Stomach smooth muscle (tissue), 2 donors: ENCODE measurements around the gene ARHGAP10.
A peak's percentile ranks its signal among the peaks of the same experiment; 100 is the strongest.

Experiments used
- H3K27ac ChIP-seq: one replicate; pipeline ENCODE4 v1.7.0; 2013; ENCODE audit warnings: mild to moderate bottlenecking, low read length, inconsistent platforms
- H3K27me3 ChIP-seq, 2 donors: one replicate each; pipeline ENCODE4 v1.7.0; 2013; ENCODE audit warnings: low read length in 2 of 2; ENCODE audit not compliant: insufficient read depth in 2 of 2, control insufficient read depth in 1 of 2
- H3K36me3 ChIP-seq, 2 donors: one replicate each; pipeline ENCODE4 v1.7.0; 2013; ENCODE audit warnings: low read length in 2 of 2; ENCODE audit not compliant: control insufficient read depth in 2 of 2, insufficient read depth in 2 of 2
- H3K4me1 ChIP-seq: one replicate; pipeline ENCODE4 v1.7.0; 2013; ENCODE audit warnings: low read length; ENCODE audit not compliant: control insufficient read depth, insufficient read depth
- H3K4me3 ChIP-seq, 2 donors: one replicate each; pipeline ENCODE4 v1.7.0; 2013; ENCODE audit warnings: low read length in 2 of 2
- H3K9ac ChIP-seq, 2 donors: one replicate each; pipeline ENCODE4 v1.7.0; 2013; ENCODE audit warnings: low read length in 2 of 2, mild to moderate bottlenecking in 1 of 2
- H3K9me3 ChIP-seq, 2 donors: one replicate each; pipeline ENCODE4 v1.7.0; 2013; ENCODE audit warnings: low read length in 2 of 2; ENCODE audit not compliant: control insufficient read depth in 2 of 2
- donor health status: healthy.
- donor health status: Pancreatic carcinoma.

ARHGAP10 gene

GRCh38 chr4:147837854-147838253, 106.0 kb downstream of the ARHGAP10 start:
- Histone ChIP-seq H3K4me1 (peaks cover 23% of the 10 kb centered on the region), H3K27me3 (no peaks in the 10 kb centered on the region), H3K9ac (no peak overlapping the region), H3K9me3 (no peaks in the 10 kb centered on the region), H3K36me3 (peaks cover 0 to 3% of the 10 kb centered on the region in 2 donors), H3K4me3 (no peak overlapping the region), H3K27ac (peak overlapping the region; percentile 79)

- no peaks in the 10 kb centered on the region for H3K27me3 ChIP-seq
- no peaks in the 10 kb centered on the region for H3K9me3 ChIP-seq
- H3K4me3 ChIP-seq: no peak overlapping the region
- H3K4me1 ChIP-seq: peaks cover 23% of the 10 kb centered on the region
- H3K36me3 ChIP-seq: no peaks in the 10 kb centered on the region
- H3K27ac ChIP-seq: peak overlapping the region; percentile 25
- no peak overlapping the region for H3K9ac ChIP-seq
Observed at GRCh38 chr4:147839200-147839599, 107.3 kb downstream of the ARHGAP10 start.

DNA sequence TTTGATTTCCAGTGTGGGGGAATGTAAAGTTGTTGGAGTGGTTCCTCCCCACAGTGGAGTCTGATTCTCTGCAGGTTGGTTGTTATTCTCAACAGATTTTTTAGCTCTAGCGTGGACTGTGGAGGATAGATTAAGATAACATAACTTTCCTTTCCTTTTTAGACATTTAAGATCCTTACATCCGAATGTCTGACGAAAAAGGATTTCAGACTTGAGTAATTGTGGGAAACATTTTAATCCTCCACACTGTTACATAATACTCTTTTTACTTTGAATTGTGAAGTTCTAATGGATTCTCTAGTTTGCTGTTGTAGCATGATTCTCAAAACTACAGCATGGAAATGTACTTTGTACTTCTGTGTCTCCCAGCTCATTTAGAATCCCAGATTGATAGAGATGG, 107.8 kb downstream of the ARHGAP10 start:
- Histone ChIP-seq H3K4me3 (no peak overlapping the region), H3K4me1 (peaks cover 23% of the 10 kb centered on the region), H3K27ac (peak overlapping the region; percentile 63), H3K9ac (no peak overlapping the region), H3K9me3 (no peaks in the 10 kb centered on the region), H3K36me3 (no peaks in the 10 kb centered on the region), H3K27me3 (no peaks in the 10 kb centered on the region)

GRCh38 chr4:147840838-147841738, 109.2 kb downstream of the ARHGAP10 start:
- Histone ChIP-seq H3K4me3 (no peak overlapping the region), H3K4me1 (peaks cover 30% of the 10 kb centered on the region), H3K9me3 (no peaks in the 10 kb centered on the region), H3K27ac (peak overlapping the region; percentile 63), H3K27me3 (no peaks in the 10 kb centered on the region), H3K36me3 (no peaks in the 10 kb centered on the region), H3K9ac (no peak overlapping the region)

DNA sequence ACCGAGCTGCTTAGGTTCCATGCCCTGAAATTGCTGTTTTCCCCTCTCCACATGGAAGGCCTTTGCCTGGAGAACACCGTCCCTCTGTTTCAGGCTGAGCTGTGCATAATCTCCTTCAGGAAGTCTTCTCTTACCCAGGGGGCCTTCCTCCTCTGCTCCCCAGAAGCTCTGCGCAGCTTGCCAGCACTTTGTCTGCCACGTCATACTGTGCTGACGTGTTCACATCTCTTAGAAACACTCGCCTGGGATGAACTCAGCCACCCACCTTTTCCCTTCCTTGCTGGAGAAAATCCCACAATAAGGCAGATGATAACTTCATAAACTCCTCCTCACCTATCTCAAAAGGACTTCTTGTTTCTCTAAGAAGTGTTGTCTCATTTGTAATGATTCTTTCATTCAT, 110.7 kb downstream of the ARHGAP10 start:
- Histone ChIP-seq H3K4me3 (no peak overlapping the region), H3K4me1 (peaks cover 25% of the 10 kb centered on the region), H3K27ac (peak overlapping the region; percentile 37), H3K27me3 (no peaks in the 10 kb centered on the region), H3K9ac (no peak overlapping the region), H3K36me3 (no peaks in the 10 kb centered on the region), H3K9me3 (no peaks in the 10 kb centered on the region)

DNA sequence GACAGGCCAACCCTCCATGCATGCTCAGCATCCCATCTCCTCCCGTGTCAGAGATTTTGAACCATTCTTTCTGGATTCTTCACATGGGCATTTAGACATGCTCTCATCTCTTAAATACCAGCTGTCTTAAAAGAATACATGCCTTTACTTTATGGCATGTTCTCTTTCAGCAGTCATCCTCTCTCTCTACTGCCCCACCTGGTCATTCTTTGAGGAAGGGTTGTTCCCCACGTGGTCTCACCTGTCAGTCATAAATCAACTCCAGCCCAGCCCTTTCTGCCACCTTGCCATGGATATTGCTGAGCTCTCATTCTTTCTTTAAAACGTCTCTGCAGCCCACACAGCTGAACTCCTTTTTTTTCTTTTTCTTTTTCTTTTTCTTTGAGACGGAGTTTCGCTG, 111.3 kb downstream of the ARHGAP10 start:
- H3K9ac ChIP-seq: no peak overlapping the region
- peak overlapping the region in 1 of 2 donors; percentile 8 for H3K4me3 ChIP-seq
- H3K27me3 ChIP-seq: no peaks in the 10 kb centered on the region
- H3K36me3 ChIP-seq: no peaks in the 10 kb centered on the region
- H3K9me3 ChIP-seq: no peaks in the 10 kb centered on the region
- H3K4me1 ChIP-seq: peaks cover 28% of the 10 kb centered on the region
- H3K27ac ChIP-seq: peak overlapping the region; percentile 37

DNA sequence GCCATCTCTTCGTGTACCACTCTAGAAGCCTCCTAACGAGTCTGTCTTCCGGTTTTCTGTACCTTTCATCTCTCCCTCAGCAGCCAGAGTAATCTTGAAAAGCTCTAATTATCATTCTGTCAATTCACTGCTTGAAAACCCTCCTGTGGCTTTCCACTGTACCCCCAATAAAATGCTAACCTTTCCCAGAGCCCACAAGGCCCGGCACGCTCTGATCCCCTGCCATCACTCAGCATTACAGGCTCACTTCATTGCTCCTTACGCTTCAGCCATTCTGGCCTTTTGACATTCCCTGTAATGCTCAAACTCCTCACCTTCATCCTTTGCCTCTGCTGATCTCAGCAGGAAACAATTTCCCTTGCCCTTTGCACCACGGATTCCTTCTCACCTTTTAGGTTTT, 112.9 kb downstream of the ARHGAP10 start:
- peaks cover 39% of the 10 kb centered on the region for H3K4me1 ChIP-seq
- no peak overlapping the region for H3K27ac ChIP-seq
- H3K4me3 ChIP-seq: no peak overlapping the region
- no peaks in the 10 kb centered on the region for H3K27me3 ChIP-seq
- no peaks in the 10 kb centered on the region for H3K9me3 ChIP-seq
- no peaks in the 10 kb centered on the region for H3K36me3 ChIP-seq
- H3K9ac ChIP-seq: no peak overlapping the region

DNA sequence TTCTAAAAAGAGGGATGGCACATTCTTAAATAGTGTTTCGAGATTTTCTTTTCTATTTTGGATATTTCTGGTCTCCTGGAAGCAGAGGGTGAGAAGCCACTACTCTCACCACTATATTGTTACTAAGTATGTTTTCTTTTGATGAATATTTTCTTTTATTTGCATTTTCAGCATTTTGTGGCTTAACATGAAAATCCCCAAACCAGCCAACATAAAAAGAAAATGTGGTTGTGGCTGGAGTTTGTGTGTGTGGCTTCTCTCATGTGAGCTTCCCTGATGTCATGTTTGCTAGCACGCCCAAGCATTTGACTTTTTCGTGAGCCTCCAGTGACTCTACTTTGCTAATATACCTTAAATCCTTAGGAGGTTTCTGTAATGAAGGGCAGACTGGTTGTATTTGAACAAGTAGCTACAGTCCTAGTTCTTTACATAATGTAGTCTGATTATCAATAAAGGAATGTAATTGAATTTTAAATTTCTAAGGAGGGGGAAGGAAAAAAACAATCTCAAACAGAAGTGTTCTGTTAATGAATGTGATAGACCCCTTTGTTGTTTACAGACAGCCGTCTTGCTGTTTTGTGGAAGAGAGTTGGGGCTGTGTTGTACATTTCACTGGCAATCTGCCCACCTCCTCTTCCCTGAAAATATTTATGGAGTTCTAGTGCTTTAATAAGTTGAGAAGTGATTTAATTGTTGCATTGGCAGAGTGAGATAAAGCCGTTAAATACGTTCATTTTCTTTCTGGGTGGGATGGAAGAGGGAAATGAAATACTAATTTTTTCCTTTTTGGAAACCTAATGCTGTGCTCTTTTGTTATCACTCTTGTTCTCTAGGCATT, 114.6 kb downstream of the ARHGAP10 start:
- H3K9ac ChIP-seq: no peak overlapping the region
- H3K4me1 ChIP-seq: peaks cover 31% of the 10 kb centered on the region
- H3K27ac ChIP-seq: no peak overlapping the region
- H3K27me3 ChIP-seq: no peaks in the 10 kb centered on the region
- H3K4me3 ChIP-seq: no peak overlapping the region
- H3K9me3 ChIP-seq: no peaks in the 10 kb centered on the region
- H3K36me3 ChIP-seq: no peaks in the 10 kb centered on the region

DNA sequence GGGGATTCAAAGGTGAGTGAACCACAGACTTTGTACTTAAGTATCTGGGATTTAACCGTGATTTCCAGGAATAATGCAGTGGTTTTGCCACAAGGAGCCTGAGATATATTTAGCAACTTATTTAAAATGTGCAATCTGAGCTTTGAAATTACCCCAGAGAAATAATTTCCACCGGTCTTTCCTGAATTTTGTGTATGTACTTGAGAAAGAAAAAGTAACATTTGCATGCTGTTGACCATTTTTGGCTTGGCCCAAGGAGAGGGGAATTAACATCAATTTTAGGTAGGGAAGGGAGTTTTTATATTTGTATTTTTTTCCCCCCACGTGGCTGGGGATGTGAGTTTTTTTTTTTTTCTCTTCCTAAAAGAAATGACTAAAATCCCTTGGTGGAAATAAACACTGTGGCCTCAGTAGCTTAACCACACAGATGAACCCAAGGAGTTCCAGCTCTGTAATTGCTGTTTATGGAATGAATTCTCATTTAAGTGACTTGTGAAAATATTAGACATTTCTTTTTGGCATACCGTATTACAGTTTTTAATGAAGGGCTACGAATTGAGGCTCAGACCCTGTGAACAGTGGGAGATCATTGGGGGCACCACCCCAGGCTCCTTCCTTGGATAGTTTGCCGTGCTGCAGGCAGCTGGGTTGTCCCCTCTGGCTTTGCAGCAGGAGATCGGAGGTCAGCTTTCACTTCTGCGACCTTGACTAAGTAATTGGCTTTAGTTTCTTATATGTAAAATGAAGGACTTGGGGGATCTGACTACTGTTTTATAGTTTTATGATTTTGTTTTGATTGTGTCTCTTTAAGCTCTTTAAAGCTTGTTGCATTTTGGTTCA, 116.1 kb downstream of the ARHGAP10 start:
- Histone ChIP-seq H3K9ac (no peak overlapping the region), H3K4me1 (peaks cover 26% of the 10 kb centered on the region), H3K4me3 (peak overlapping the region in 1 of 2 donors; percentile 52), H3K27ac (peak overlapping the region; percentile 1), H3K36me3 (no peaks in the 10 kb centered on the region), H3K27me3 (no peaks in the 10 kb centered on the region), H3K9me3 (no peaks in the 10 kb centered on the region)

DNA sequence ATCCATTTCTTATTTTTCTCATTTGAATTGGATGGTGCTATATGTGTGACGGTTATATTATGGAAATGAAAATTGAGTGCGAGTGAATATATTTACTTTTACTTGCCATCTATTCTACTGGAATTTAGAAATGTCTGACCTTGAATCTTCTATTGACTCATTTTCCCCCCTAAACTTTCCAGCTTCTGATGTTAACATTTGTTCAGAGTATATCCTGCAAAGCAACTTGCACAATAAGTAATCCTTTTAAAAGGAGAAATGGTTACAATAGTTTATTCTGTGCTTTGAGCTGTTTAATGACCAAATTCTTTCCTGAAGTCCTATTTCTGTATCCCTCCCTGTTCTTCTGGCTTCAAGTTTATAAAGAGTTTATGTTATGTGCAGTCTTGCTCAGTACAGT, 116.7 kb downstream of the ARHGAP10 start:
- H3K4me1 ChIP-seq: peaks cover 26% of the 10 kb centered on the region
- H3K27ac ChIP-seq: peak overlapping the region; percentile 1
- H3K9ac ChIP-seq: no peak overlapping the region

More for the DNA sequence above, 116.7 kb downstream of the ARHGAP10 start:
- no peaks in the 10 kb centered on the region for H3K36me3 ChIP-seq
- H3K9me3 ChIP-seq: no peaks in the 10 kb centered on the region
- no peaks in the 10 kb centered on the region for H3K27me3 ChIP-seq
- H3K4me3 ChIP-seq: no peak overlapping the region
